ENCODE results near the gene GNB1.

GRCh38 chr1:1881727-1882126 lies 9.2 kb downstream of the GNB1 start:
- TF ChIP-seq CTCF (IDR thresholded peaks at IDR 0.05) (no peak), EP300 (IDR thresholded peaks at IDR 0.05) (no peak), POLR2A (IDR thresholded peaks at IDR 0.05) (no peak)

Data from upper lobe of left lung (tissue), 4 donors.